Endothelial cell (in vitro differentiated cells): ENCODE data around the gene AGPAT4. TPM values are rescaled to one million over a fixed set of nuclear protein-coding genes. Genes with fewer than 3 reads are reported as not detected.

Source experiments
- DNase-seq: peaks from one replicate; pipeline ENCODE4 v3.0.0; 2021; ENCODE audit warnings: low spot score
- H3K27ac Mint-ChIP-seq: one replicate; pipeline ENCODE4 v1.8.0; 2021; ENCODE audit warnings: mixed read lengths, inconsistent platforms; ENCODE audit not compliant: unreplicated experiment
- H3K27me3 Mint-ChIP-seq: one replicate; pipeline ENCODE4 v1.8.0; 2021; ENCODE audit warnings: mild to moderate bottlenecking, moderate library complexity, mixed read lengths, inconsistent platforms; ENCODE audit not compliant: unreplicated experiment
- H3K36me3 Mint-ChIP-seq: one replicate; pipeline ENCODE4 v1.8.0; 2021; ENCODE audit warnings: mild to moderate bottlenecking, low read depth, mixed read lengths, inconsistent platforms; ENCODE audit not compliant: unreplicated experiment
- H3K4me1 Mint-ChIP-seq: one replicate; pipeline ENCODE4 v1.8.0; 2021; ENCODE audit warnings: mild to moderate bottlenecking, mixed read lengths, inconsistent platforms; ENCODE audit not compliant: unreplicated experiment
- H3K4me3 Mint-ChIP-seq: one replicate; pipeline ENCODE4 v1.8.0; 2021; ENCODE audit warnings: mild to moderate bottlenecking, mixed read lengths, inconsistent platforms; ENCODE audit not compliant: unreplicated experiment
- H3K9me3 Mint-ChIP-seq: one replicate; pipeline ENCODE4 v1.8.0; 2021; ENCODE audit warnings: mixed read lengths, inconsistent platforms; ENCODE audit not compliant: unreplicated experiment
- total RNA-seq: library from RNA; stranded (reverse); fragmentation: NEBNext Ultra II Directional; extraction: Animal tissue kit (Norgen Biotek cat#: 25700); gene quantifications from one replicate; pipeline ENCODE4 v1.2.1, GENCODE V29; 2021; ENCODE audit not compliant: unreplicated experiment
- TF ChIP-seq, protein P1 (sequence below): fragments of 200-600 bp; sonication (generic); IDR thresholded peaks from one replicate; pipeline ENCODE4 v1.5.0; 2021; ENCODE audit warnings: antibody characterized with exemption; ENCODE audit not compliant: unreplicated experiment

The AGPAT4 gene
- total RNA-seq, 1 donor from 2014 or later, result 25.2 TPM

DNA sequence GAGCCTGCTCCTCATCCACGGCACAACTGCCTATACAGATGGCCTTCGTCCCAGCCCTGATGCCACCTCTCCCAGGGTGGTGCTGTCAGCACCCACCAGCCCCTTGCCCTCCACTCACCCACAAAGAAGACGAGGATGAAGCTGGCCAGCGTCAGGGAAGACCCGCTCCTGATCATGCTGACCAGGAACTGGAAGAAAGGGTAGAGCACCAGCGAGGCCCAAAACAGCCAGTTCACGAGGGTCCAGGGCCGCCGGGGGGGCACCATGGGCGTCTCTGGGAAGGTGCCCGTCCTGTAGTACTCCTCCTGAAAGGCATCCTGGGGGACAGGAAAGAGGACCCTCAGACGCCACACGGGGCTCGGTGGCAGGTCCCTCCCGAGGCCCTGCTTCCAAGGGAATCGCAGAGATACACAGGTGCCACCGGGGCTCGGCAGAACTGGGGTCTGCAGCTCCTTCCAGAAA is 134.5 kb downstream of the AGPAT4 start:
- Mint-ChIP-seq H3K27me3 (peaks cover 16% of the 10 kb centered on the region), H3K27ac (peak overlapping the region; percentile 42), H3K4me1 (peaks cover 11% of the 10 kb centered on the region), H3K36me3 (peaks cover 45% of the 10 kb centered on the region), H3K4me3 (no peak overlapping the region), H3K9me3 (no peaks in the 10 kb centered on the region)
- TF ChIP-seq, protein P1, sequence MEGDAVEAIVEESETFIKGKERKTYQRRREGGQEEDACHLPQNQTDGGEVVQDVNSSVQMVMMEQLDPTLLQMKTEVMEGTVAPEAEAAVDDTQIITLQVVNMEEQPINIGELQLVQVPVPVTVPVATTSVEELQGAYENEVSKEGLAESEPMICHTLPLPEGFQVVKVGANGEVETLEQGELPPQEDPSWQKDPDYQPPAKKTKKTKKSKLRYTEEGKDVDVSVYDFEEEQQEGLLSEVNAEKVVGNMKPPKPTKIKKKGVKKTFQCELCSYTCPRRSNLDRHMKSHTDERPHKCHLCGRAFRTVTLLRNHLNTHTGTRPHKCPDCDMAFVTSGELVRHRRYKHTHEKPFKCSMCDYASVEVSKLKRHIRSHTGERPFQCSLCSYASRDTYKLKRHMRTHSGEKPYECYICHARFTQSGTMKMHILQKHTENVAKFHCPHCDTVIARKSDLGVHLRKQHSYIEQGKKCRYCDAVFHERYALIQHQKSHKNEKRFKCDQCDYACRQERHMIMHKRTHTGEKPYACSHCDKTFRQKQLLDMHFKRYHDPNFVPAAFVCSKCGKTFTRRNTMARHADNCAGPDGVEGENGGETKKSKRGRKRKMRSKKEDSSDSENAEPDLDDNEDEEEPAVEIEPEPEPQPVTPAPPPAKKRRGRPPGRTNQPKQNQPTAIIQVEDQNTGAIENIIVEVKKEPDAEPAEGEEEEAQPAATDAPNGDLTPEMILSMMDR, result no peak
- DNase-seq, result no peak

DNA sequence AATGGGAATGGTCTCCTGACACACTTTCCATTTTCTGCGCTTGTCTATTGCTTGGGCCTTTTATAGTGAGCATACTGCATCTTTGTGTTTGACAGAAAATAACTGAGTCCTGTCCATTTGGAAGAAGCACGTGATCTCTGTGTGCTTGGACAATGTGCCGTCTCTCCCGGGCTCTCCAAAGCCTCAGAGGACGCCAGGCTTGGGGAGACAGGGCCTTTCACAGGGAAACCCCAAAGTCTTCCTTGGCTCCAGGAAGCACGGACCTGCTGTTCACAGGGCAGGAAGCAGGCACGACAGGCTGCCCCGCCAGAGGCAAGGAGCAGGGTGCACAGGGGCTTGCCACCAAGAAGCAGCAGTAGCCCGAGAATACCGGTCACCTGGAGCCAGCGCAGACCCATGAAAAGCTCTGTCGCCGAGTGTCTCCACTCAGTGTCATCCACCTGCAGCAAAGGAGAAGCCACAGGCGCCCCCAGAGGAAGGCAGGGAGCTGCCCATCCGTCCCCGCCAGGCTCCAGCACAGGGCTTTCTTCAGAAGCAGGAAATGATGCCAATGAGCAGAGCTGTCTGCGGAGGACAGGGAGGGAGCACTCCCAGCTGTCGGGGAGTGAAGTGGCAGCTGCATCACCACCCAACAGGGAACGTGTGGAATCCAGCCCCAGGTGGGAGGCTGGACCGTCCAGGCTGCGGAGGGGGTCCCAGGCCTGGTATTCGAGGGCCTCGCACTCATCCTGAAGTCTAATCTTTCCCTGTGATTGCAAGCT is 135.1 kb downstream of the AGPAT4 start:
- H3K27ac Mint-ChIP-seq, result peak overlapping the region; percentile 42
- peak overlapping the region; percentile 56 for H3K4me3 Mint-ChIP-seq
- peaks cover 44% of the 10 kb centered on the region for H3K36me3 Mint-ChIP-seq
- H3K4me1 Mint-ChIP-seq, result peaks cover 11% of the 10 kb centered on the region
- no peaks in the 10 kb centered on the region for H3K9me3 Mint-ChIP-seq
- TF ChIP-seq, protein P1, result no peak
- peaks cover 16% of the 10 kb centered on the region for H3K27me3 Mint-ChIP-seq
- no peak for DNase-seq

DNA sequence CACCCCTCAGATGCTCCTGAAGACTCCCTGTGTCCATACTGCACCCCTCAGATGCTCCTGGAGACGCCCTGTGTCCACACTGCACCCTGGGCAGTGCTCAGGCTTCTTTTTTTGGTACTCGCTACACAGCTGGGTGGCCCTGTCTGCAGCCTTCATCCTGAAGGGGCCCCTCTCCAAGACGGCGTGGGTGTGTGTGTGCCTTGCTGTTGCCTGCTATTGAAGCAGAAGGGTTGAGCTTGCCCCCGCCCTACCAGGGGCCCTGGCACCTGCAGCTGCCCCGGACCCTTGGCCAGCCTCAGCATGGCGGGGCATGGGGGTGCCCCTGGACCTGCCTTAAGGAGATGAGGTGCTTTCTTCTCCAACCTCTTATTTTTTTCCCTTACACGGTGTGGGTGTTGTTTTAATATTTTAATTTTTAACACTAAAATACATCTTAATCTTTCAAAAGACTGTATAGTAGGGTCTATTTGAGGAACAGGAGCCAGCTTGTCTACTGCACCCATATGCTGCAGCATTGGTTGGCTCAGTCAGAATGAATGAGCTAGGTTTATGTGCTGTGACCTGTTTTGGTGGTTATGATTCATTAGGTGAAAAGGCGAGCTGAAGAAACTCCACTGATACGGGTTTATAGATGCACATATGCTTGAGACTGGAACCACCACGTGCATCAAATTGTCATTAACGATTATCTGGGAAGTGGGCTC is 135.9 kb downstream of the AGPAT4 start:
- Mint-ChIP-seq H3K4me3 (no peak overlapping the region), H3K27ac (peak overlapping the region; percentile 30), H3K4me1 (peaks cover 11% of the 10 kb centered on the region), H3K27me3 (peaks cover 15% of the 10 kb centered on the region), H3K9me3 (no peaks in the 10 kb centered on the region), H3K36me3 (peaks cover 40% of the 10 kb centered on the region)
- TF ChIP-seq, protein P1, result no peak
- no peak for DNase-seq

DNA sequence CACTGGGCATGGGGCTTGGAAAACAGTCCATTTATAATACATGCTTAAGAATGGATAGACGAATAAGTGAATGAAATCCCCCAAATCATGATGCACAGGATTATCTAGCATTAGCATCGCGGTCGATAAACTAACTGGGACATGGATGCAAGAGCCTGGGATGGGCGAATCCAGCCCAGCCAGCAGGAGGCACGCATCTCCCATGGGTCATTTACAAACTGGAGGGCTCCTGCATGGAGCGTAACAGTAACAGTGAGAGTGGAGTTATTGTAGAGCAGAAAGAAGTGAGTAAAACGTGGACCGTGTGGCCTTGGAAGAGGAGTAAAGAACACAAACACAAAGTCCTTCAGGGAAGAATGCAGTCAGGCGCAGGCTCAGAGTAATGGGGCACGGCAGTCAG is 136.5 kb downstream of the AGPAT4 start:
- no peak for DNase-seq
- Mint-ChIP-seq H3K27ac (no peak overlapping the region), H3K9me3 (no peaks in the 10 kb centered on the region), H3K36me3 (peaks cover 38% of the 10 kb centered on the region), H3K27me3 (peaks cover 12% of the 10 kb centered on the region), H3K4me1 (peaks cover 10% of the 10 kb centered on the region), H3K4me3 (peak overlapping the region; percentile 16)
- TF ChIP-seq, protein P1, result no peak

DNA sequence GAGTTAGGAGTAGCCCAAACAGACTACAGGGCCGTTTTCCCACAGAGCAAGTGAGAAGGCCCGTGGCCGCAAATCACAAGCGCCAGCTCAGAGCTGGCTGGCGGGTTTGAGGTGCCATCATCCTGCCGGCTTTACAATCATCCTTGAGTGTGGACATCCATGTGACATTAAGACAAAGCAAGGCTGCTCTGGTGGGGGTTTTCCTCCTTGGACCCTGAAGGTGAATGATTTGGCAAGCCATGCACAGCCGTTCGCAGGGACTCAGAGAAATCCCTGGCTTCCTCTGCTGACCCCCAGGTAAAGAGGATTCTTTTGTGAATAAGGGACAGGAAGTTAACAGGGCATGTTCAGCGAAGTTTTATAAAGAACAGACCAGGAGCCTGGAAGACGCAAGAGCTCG is 137.2 kb downstream of the AGPAT4 start:
- Mint-ChIP-seq H3K36me3 (peaks cover 35% of the 10 kb centered on the region), H3K27ac (no peak overlapping the region), H3K9me3 (no peaks in the 10 kb centered on the region), H3K27me3 (peaks cover 9% of the 10 kb centered on the region), H3K4me3 (peak overlapping the region; percentile 1), H3K4me1 (peaks cover 8% of the 10 kb centered on the region)
- TF ChIP-seq, protein P1, result no peak
- DNase-seq, result no peak
